Frontal cortex (tissue), 4 donors: ENCODE results near the gene GSC. TPM values are rescaled to one million over a fixed set of nuclear protein-coding genes. Genes with fewer than 3 reads are reported as not detected.
"Not testable (repeated sequence)": the region's sequence is repeated elsewhere in the genome, so short reads cannot be mapped to it uniquely, and the experiment has no call there.

Source experiments
- DNase-seq, 2 donors: peaks; one replicate each; pipeline ENCODE4 v3.0.0; 2012; ENCODE audit warnings: low spot score in 2 of 2
- FAIRE-seq: peaks from 2 replicates; lab custom pipeline; 2012; peaks lifted over from hg19 to GRCh38; lab: Jason Lieb, UNC
- total RNA-seq: library from RNA; depleted of rRNA; stranded (reverse); fragments of >200 nt; gene quantifications from one replicate; pipeline ENCODE4 v1.2.3, GENCODE V29; 2014
- donor health status: control.
- donor health status: control.
- donor health status: control.

Gene GSC
- total RNA-seq, result not detected

DNA sequence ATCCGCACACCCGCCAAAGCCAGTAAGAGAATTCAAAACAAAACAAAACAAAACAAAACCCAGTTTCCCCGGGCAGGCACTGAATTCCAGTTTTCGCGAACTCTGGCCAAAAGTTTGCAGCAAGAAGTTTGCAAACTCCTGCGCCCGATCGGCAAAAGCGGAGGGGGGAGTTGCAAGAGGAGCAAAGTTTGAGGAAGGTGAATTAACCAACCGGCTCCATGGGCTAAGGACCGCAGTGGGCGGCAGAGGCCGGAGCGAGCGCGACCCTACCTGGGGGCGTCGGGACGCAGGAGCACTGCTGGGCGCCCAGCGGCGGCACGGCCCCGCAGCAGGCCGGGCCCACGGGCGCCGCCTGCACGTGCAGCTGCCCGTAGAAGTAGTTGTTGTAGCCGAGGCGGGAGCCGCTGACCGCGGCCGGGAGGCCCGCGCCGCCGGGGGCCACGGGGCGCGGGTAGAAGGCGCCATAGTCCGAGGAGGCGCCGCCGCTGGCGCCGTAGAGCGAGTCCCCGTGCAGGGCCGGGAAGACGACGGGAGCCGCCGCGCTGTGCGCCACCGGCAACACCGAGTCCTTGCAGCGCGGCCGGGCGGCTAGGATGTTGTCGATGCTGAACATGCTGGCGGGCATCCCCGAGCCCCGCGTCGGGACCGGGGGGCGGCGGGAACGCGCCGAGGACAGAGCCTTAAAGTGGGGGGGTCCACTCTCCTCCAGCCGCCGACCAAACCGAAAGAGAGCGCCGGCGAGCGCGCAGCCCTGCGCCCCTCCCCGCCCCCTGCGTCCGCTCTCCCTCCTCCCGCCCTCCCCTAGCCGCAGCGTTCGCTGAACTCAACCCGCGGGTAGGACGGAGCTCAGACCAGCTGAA, at the start of gene GSC:
GSC (minus strand) TSS at position 723 of the 860 bp plus-strand sequence; CDS start at position 625, 98 bp downstream.
- no peak for DNase-seq
- FAIRE-seq, result no peak

DNA sequence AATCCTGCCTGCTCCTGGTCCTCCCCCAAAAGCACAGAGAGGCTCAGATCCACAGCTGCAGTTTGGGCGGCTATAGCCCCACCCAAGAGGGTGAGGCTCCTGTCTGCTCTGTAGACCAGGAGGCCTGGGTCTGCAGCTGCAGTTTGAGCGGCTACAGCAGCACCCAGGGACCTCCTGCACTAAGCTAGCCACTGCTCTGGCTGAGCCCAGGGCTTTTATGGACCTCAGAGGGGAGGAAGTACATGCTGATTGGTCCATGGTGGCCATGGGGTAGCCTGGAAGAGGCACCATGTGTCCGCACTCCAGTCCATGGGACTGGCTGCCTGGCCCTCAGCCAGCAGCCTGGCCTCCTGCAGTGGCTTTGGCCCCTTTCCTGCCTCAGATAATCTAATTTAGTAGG, 49.6 kb upstream of the GSC start:
- FAIRE-seq (no peak), DNase-seq (no peak)

DNA sequence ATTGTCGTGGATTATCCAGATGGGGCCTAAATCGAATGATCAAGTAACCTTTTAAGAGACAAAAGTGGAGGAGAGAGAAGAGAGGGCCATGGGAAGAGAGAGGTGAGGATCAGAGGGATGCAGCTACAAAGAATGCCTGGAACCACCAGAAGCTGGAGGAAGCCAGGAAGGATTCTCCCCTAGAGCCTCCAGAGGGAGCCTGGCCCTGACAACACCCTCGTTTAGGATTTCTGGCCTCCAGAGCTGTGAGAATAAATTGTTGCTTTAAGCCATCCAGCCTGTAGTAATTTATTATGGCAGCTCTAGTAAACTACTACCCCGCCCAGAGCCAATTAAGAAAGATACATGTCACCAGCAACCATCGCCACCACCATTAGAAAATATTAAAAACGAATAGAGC, 46.2 kb upstream of the GSC start:
- no peak for FAIRE-seq
- DNase-seq, result no peak

GRCh38 chr14:94805680-94806288, 35.9 kb upstream of the GSC start:
- no peak for DNase-seq
- no peak for FAIRE-seq

DNA sequence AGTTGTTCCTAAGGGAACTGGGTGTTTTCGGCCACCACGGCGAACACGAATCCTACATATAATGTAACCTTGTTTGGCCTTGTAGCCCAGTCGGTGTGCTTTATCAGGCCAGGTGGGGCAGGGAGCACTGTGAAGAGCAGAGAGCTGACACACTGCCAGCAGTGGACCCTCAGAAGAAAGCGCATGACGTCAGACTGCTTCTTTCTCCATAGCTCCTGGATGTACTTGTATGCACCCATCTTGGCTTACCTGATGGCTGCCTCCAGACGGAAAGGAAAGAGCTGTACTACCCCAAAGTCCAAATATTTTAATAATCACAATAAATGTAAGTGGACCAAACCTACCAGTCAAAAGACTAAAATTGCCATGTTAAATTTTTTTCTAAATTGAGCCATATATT, 31.3 kb upstream of the GSC start:
- no peak for DNase-seq
- FAIRE-seq, result no peak

GRCh38 chr14:94800764-94801163, 30.9 kb upstream of the GSC start:
- not testable (repeated sequence) for FAIRE-seq, DNase-seq

GRCh38 chr14:94797887-94798286, 28.0 kb upstream of the GSC start:
- no peak for FAIRE-seq
- no peak for DNase-seq

DNA sequence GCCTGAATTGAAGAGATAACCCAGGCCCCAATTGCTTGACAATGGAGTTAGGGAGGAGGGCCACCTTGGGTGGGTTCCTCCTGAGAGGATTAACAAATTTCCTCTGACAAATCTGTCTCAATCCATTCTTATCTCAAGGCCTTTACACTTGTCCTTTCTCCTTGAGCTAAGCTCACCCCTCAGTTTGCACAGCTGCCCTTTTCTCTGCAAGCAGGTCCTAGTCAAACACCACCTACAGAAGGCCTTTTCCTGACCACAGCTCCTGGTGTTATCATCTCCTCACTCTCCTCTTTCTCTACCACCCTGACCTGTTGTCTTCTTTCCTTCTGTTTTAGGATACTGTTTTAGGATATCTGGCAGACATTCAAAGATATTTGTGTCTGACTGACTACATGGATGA, 26.4 kb upstream of the GSC start:
- DNase-seq (no peak), FAIRE-seq (no peak)

DNA sequence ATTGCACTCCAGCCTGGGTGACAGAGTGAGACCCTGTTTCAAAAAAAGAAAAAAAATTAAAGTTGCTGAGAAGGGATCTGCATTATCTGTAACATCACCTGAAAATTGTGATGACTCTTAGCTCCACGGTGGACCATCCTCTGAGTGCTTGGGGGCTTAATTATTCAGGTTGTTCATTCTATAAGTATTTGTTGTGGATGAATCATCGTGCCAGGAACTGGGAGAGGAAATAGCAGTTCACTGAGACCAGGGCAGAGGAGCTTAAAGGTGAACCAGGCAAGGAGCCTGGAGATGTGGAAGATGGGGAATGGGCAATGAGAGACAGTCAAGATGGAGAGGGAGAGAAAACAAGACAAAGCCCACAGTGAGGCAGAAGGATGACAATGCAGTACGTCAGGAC, 25.5 kb upstream of the GSC start:
- FAIRE-seq, result no peak
- DNase-seq, result no peak

DNA sequence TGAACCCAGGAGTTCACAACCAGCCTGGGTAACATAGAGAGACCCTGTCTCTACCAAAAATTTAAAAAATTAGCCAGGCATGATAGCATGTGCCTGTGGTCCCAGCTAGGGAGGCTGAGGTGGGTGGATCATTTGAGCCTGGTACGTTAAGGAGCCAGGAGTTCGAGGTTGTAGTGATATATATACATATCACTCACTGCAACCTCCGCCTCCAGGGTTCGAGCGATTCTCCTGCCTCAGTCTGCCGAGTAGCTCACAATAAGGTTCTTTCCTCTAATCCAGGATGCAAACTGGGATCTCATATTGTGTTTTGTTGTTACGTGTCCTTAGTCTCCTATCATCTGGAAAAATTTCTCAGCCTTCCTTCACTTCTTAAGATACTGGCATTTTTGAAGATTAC, 24.0 kb upstream of the GSC start:
- FAIRE-seq (no peak), DNase-seq (no peak)

GRCh38 chr14:94787655-94788054, 17.7 kb upstream of the GSC start:
- DNase-seq (no peak), FAIRE-seq (no peak)

- no peak for DNase-seq
- FAIRE-seq, result no peak
Observed at GRCh38 chr14:94787092-94787491, 17.2 kb upstream of the GSC start.

DNA sequence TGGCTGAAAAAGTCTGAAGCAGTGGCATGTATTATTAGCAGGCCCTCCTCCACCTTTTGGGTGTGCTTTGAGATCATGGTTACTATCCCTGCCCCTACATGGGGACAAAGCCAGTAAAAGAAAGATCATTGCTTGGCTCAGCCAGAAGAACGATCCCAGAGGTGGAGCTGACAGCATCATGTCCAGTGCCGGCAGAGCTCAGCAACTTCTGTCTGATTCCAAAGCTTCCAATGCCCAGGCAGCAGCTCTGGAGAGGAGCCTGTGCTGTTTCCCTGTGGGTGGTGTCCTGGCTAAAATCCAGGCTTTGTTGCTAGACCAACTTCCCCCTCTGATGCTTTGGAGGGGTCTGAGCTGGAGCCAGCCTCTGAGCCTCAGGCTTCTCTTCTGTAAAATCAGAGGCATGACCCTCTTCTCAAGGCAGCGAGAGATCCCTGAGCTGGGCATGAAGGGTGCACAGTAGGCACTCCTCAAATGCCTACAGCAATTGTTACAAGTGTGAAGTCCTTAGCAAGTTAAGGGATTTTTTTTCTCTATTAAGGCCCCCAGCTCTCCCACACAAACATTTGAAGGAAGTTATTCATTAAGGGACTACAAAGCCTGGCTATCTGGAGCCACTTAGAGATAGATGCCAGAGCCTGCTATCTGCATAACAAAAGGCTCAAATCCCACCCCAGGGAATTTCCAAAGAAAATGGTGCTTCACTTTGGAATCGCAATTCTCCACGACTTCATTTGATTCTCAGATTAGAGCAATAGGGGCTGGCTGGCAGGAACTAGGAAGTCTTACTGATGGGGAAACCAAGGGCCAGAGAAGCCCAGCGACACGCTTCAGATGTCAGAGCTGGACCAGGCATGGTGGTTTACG, 10.9 kb upstream of the GSC start:
- no peak for FAIRE-seq
- no peak for DNase-seq

DNA sequence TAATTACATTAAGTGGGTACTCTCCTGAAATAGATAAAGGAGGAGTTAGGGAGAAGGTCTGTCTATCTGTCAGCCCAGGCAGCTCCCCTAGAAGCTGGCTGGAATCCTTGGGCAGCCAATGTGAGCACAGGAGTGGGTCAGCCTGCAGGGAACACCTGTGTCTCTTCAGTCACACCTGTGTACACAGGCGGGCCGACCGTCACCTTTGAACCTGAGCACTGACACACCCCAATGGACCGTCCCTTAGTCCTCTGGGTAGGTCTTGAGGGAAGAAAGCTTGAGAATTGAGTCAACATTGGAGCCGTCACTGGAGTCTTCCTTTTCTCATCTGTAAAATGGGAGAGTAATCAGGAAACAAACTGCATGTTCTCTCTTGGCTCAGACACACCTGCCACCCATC, 9.8 kb upstream of the GSC start:
- no peak for DNase-seq
- no peak for FAIRE-seq

GRCh38 chr14:94775871-94776210, 5.9 kb upstream of the GSC start:
- FAIRE-seq (no peak), DNase-seq (no peak)

DNA sequence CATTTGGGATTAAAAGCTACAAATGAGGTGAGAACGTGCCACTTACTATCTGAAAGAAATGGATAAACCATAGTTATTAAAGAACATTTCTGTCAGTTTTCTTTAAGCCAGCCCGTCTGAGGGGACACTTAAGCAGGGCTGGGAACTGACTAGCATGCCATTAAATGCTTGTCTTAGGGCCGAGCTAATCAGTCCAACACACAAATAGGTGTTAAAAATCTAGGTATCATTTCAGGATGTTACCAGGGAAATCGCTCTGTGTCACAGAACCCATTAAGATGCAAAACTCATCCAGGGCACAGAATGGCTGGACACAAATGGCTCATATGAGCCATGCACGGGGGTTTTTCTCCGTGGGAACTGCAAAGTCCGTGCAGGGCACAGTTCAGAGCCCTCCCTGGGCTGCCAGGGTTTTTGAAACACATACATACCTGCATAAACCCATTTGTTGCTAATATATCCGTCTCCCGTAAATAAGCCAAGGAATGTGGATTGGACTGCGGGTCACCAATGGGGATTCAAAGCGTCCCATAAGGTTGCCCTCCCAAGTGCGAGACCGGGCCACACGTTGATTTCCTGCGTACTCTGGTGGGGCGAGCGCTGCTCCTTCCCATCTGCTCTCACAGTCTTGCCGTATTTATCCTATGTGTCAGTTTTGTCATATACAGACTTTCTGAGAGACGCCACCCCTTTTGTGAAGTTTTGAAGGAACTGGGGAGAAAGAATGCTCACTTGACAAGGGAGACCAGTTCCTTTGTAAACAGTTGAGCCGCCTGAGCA, 5.4 kb upstream of the GSC start:
- no peak for FAIRE-seq

GRCh38 chr14:94774344-94775090, 4.6 kb upstream of the GSC start:
- DNase-seq (no peak), FAIRE-seq (no peak)

More for the DNA sequence above, 5.4 kb upstream of the GSC start:
- DNase-seq, result no peak

DNA sequence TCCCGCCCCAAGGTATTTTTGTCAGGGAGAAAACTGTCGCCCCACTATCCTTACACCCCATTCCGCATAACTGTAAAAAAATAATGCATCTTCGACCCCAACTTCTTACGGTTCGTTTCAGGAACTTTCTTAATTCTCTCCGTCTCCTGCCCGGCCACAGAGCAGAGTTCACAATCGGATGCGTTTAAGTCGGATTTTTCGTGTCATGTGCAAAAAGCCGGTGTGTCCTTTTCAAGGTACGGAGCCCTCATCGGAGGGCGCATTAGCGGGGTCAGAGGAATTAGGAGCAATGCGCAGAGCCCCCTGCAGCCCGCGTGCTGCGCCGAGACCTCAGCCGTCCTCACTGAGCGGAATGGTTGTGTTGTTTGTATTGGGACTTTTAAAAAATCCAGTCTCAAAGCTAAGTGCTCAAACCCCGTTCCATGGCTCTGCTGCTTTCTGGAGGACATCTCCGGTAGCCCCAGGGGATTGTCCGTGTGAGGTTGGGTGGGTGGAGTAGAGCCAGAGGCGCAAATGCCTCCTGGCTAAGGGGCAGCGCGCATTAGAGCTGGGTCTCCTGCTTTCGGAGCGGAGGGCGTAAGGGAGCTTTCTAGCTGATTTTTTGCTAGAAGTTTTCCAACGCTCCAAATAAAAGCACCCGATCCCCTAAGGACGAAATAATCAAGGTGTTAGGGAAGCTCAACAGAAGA, 3.9 kb upstream of the GSC start:
- FAIRE-seq (no peak), DNase-seq (no peak)
